ENCODE measurements around the gene IRAK2. TPM values are rescaled to one million over a fixed set of nuclear protein-coding genes. Genes with fewer than 3 reads are reported as not detected.
"Not testable (repeated sequence)": the region's sequence is repeated elsewhere in the genome, so short reads cannot be mapped to it uniquely, and the experiment has no call there.

Gene IRAK2
- total RNA-seq, 4 donors from 2014 or later, result 3.6 to 13.6 (median 7.4) TPM

DNA sequence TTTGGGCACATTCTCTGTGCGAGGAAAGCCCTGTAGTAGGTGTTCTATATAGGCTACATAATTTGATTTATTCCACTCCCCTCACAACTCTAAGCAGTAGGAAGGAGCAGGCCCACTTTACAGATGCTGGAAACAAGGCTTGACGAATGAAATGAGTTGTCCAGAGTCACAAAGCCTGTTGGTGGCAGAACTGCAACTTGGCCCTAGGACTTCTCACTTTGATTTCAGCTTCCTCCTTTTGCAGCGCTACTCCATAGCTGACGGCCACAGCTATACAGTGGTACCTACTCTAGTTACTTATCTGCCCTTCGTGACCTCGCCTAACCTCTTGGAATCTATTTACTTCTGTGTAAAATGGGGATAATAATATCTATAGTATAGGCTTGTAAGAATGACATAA is 2.5 kb upstream of the IRAK2 start:
- no peaks in the 10 kb centered on the region for H3K36me3 ChIP-seq
- 86% methylated on average over 6 of the region's 6 CpGs for WGBS
- no peak overlapping the region for H3K27ac ChIP-seq
- no peak for DNase-seq (ENCODE audit: low spot score in 2 of 2)
- TF ChIP-seq POLR2A (IDR thresholded peaks at IDR 0.05) (no peak), EP300 (IDR thresholded peaks at IDR 0.05) (no peak), POLR2AphosphoS5 (IDR thresholded peaks at IDR 0.05) (no peak)
- TF ChIP-seq, protein P1, sequence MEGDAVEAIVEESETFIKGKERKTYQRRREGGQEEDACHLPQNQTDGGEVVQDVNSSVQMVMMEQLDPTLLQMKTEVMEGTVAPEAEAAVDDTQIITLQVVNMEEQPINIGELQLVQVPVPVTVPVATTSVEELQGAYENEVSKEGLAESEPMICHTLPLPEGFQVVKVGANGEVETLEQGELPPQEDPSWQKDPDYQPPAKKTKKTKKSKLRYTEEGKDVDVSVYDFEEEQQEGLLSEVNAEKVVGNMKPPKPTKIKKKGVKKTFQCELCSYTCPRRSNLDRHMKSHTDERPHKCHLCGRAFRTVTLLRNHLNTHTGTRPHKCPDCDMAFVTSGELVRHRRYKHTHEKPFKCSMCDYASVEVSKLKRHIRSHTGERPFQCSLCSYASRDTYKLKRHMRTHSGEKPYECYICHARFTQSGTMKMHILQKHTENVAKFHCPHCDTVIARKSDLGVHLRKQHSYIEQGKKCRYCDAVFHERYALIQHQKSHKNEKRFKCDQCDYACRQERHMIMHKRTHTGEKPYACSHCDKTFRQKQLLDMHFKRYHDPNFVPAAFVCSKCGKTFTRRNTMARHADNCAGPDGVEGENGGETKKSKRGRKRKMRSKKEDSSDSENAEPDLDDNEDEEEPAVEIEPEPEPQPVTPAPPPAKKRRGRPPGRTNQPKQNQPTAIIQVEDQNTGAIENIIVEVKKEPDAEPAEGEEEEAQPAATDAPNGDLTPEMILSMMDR (IDR thresholded peaks at IDR 0.05), result no peak
- H3K9me3 ChIP-seq, result no peaks in the 10 kb centered on the region
- H3K27me3 ChIP-seq, result no peaks in the 10 kb centered on the region
- peaks cover 25% of the 10 kb centered on the region for H3K4me1 ChIP-seq
- H3K4me3 ChIP-seq, result no peak overlapping the region

DNA sequence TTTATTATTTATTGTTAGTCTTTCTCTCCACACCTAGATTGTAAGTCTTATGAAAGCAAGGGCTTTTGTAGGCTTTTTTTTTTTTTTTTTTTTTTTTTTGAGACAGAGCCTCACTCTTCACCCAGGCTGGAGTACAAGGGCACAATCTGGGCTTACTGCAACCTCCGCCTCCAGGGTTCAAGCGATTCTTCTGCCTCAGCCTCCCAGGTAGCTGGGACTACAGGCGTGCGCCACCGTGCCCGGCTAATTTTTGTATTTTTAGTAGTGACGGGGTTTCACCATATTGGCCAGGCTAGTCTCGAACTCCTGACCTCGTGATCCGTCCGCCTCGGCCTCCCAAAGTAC is 546 bp upstream of the IRAK2 start:
- not testable (repeated sequence) for H3K27me3 ChIP-seq; DNase-seq (ENCODE audit: low spot score in 2 of 2); H3K27ac ChIP-seq; H3K36me3 ChIP-seq; H3K9me3 ChIP-seq
- Histone ChIP-seq H3K4me1 (peaks cover 25% of the 10 kb centered on the region), H3K4me3 (peak overlapping the region; percentile 74)
- WGBS, result 70% methylated on average over 12 of the region's 12 CpGs

DNA sequence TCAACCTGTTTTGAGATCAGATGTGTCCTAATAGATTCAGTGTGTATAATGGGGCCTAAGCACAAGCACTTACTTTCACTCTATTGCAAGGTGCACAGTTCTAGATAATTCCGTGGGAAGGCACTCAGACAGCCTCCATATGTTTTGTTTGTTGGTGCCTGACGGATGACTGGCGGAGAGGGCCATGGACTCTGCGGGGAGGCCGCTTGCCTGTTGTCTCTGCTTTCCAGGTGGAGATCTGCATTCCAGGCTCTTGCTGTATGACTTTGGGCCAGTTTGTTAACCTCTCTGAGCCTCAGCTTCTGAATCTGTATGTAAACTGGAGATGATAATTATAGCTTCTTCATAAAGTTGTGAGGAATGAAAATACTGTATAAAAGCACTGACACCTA is 1.5 kb downstream of the IRAK2 start:
- no peaks in the 10 kb centered on the region for H3K36me3 ChIP-seq
- TF ChIP-seq, protein P1 (IDR thresholded peaks at IDR 0.05), result no peak
- no peak for TF ChIP-seq POLR2A (IDR thresholded peaks at IDR 0.05)
- TF ChIP-seq EP300 (IDR thresholded peaks at IDR 0.05), result no peak
- TF ChIP-seq POLR2AphosphoS5 (IDR thresholded peaks at IDR 0.05), result no peak
- H3K27me3 ChIP-seq, result no peaks in the 10 kb centered on the region
- 95% methylated on average over 5 of the region's 5 CpGs for WGBS
- no peak for DNase-seq (ENCODE audit: low spot score in 2 of 2)
- peaks cover 28% of the 10 kb centered on the region for H3K4me1 ChIP-seq
- no peak overlapping the region for H3K27ac ChIP-seq
- no peaks in the 10 kb centered on the region for H3K9me3 ChIP-seq
- H3K4me3 ChIP-seq, result no peak overlapping the region

DNA sequence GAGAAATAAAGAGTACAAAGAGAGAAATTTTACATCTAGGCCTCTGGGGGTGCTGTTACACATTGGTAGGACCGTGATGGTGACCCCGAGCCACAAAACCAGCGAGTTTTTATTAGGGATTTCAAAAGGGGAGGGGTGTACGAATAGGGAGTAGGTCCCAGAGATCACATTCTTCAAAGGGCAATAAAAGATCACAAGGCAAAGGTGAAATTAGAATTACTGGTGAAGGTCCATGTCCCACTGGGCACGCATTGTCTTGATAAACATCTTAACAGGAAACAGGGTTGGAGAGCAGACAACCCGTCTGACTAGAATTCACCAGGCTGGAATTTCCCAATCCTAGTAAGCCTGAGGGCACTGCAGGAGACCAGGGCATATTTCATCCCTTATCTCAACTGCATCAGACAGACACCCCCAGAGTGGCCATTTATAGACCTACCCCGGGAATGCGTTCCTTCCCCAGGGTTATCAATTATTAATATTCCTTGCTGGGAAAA is 4.3 kb downstream of the IRAK2 start:
- TF ChIP-seq POLR2AphosphoS5 (IDR thresholded peaks at IDR 0.05) (no peak), EP300 (IDR thresholded peaks at IDR 0.05) (no peak), POLR2A (IDR thresholded peaks at IDR 0.05) (no peak)
- TF ChIP-seq, protein P1 (IDR thresholded peaks at IDR 0.05), result no peak
- H3K9me3 ChIP-seq, result no peaks in the 10 kb centered on the region
- H3K36me3 ChIP-seq, result no peaks in the 10 kb centered on the region
- H3K27me3 ChIP-seq, result no peaks in the 10 kb centered on the region
- 60% methylated on average over 8 of the region's 8 CpGs for WGBS
- no peak for DNase-seq (ENCODE audit: low spot score in 2 of 2)
- peaks cover 26% of the 10 kb centered on the region for H3K4me1 ChIP-seq
- no peak overlapping the region for H3K27ac ChIP-seq
- no peak overlapping the region for H3K4me3 ChIP-seq

DNA sequence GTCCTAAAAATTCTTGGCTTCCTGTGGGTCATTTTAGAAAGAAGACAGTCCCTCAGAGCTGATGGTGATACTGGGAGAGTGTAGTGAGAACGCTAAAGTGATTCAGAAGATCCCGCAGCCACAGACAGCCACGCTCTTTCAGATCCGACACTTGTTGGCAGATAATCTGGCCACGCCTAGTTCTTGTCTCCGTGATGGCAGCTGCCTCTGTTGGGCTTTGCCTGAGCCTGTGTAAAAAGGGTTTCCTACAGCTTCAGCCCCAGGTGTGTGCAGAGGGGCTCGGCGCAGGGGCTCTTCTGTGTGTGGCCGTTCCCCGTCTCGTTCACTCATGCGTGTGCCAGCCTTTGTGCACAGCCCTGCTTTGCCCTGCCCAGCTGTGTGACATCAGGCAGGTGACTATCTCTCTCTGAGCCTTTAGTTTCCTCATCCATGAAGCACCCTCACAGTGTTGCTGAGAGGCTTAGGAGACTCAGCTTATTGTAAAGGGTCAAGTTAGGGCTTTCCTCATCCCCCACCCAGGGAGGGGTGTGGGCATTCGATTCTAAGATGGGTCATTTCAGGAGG is 6.3 kb downstream of the IRAK2 start:
- H3K4me1 ChIP-seq, result peaks cover 13% of the 10 kb centered on the region
- 50% methylated on average over 13 of the region's 13 CpGs for WGBS
- no peak overlapping the region for H3K27ac ChIP-seq
- no peak for DNase-seq (ENCODE audit: low spot score in 2 of 2)
- H3K9me3 ChIP-seq, result no peaks in the 10 kb centered on the region
- no peak for TF ChIP-seq POLR2AphosphoS5 (IDR thresholded peaks at IDR 0.05)
- TF ChIP-seq, protein P1 (IDR thresholded peaks at IDR 0.05), result no peak
- TF ChIP-seq EP300 (IDR thresholded peaks at IDR 0.05), result no peak
- no peak for TF ChIP-seq POLR2A (IDR thresholded peaks at IDR 0.05)
- H3K36me3 ChIP-seq, result no peaks in the 10 kb centered on the region
- no peak overlapping the region for H3K4me3 ChIP-seq
- H3K27me3 ChIP-seq, result no peaks in the 10 kb centered on the region

Data from suprapubic skin (tissue), 4 donors.